PFSK-1 (cell line): Measurements from ENCODE around the gene CROCC2.

Source experiments
- FOXP2 ChIP-seq: optimal IDR thresholded peaks from 2 replicates; pipeline ENCODE3; 2011; ENCODE audit warnings: borderline replicate concordance, control low read depth, inconsistent platforms; ENCODE audit not compliant: insufficient read depth; ENCODE audit errors: extremely low read length, extremely low read depth
- POLR2AphosphoS5 ChIP-seq: IDR thresholded peaks from 2 replicates; pipeline ENCODE4 v1.6.1; 2012; ENCODE audit warnings: low read depth, mild to moderate bottlenecking, control low read depth, low read length, moderate library complexity
- SIN3A ChIP-seq: IDR thresholded peaks from 2 replicates; pipeline ENCODE4 v1.6.1; 2012; ENCODE audit warnings: mild to moderate bottlenecking, low read length, moderate library complexity, borderline replicate concordance; ENCODE audit not compliant: insufficient read depth
- TAF1 ChIP-seq: IDR thresholded peaks from 2 replicates; pipeline ENCODE4 v1.6.1; 2012; ENCODE audit warnings: low read length, control low read depth, borderline replicate concordance; ENCODE audit not compliant: insufficient read depth
- TF ChIP-seq, protein P1 (sequence below), 2 experiments: IDR thresholded peaks; 2 replicates each; pipeline versions ENCODE4 v1.6.1 to v1.8.0; 2011 to 2012; ENCODE audit warnings: low read depth in 2 of 2, low read length in 2 of 2, control low read depth in 1 of 2, inconsistent platforms in 1 of 2, mild to moderate bottlenecking in 1 of 2, moderate library complexity in 1 of 2; ENCODE audit not compliant: insufficient read depth in 1 of 2

The CROCC2 gene

DNA sequence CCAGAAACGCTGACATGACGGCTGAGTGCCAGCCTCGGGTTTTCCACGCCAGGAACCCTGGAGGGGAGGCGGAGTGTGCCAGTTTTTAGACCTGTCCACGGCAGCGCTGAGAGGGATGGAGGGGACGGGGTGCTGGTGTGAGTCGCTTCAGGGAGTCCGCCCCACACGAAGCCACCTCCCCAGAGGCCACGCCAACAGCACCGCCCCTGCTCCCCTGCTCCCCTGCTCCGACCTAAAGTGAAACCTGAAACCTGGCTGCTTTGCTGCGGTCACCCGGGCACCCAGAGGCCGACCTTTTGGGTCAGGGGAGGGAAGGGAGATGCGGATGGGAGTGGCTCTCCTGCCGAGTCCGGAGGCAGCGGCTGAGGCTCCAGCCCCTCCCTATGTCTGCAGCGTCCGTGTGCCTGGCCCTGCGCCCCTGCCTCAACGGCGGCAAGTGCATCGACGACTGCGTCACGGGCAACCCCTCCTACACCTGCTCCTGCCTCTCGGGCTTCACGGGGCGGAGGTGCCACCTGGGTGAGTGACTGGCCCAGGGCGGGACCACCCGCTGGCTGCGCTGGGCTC lies 130.3 kb downstream of the CROCC2 start:
- TF ChIP-seq SIN3A (no peak), TAF1 (no peak), FOXP2 (no peak), POLR2AphosphoS5 (no peak)
- TF ChIP-seq, protein P1, sequence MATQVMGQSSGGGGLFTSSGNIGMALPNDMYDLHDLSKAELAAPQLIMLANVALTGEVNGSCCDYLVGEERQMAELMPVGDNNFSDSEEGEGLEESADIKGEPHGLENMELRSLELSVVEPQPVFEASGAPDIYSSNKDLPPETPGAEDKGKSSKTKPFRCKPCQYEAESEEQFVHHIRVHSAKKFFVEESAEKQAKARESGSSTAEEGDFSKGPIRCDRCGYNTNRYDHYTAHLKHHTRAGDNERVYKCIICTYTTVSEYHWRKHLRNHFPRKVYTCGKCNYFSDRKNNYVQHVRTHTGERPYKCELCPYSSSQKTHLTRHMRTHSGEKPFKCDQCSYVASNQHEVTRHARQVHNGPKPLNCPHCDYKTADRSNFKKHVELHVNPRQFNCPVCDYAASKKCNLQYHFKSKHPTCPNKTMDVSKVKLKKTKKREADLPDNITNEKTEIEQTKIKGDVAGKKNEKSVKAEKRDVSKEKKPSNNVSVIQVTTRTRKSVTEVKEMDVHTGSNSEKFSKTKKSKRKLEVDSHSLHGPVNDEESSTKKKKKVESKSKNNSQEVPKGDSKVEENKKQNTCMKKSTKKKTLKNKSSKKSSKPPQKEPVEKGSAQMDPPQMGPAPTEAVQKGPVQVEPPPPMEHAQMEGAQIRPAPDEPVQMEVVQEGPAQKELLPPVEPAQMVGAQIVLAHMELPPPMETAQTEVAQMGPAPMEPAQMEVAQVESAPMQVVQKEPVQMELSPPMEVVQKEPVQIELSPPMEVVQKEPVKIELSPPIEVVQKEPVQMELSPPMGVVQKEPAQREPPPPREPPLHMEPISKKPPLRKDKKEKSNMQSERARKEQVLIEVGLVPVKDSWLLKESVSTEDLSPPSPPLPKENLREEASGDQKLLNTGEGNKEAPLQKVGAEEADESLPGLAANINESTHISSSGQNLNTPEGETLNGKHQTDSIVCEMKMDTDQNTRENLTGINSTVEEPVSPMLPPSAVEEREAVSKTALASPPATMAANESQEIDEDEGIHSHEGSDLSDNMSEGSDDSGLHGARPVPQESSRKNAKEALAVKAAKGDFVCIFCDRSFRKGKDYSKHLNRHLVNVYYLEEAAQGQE (IDR thresholded peaks at IDR 0.05; ENCODE audit: insufficient read depth in 1 of 2, low read depth in 2 of 2, low read length in 2 of 2), result no peak

- TF ChIP-seq, protein P1 (IDR thresholded peaks at IDR 0.05; ENCODE audit: insufficient read depth in 1 of 2, low read depth in 2 of 2, low read length in 2 of 2), result no peak
- TF ChIP-seq SIN3A (no peak), TAF1 (no peak), POLR2AphosphoS5 (no peak), FOXP2 (no peak)
These were observed 130.9 kb downstream of the CROCC2 start for GRCh38 chr2:241036964-241037421.

DNA sequence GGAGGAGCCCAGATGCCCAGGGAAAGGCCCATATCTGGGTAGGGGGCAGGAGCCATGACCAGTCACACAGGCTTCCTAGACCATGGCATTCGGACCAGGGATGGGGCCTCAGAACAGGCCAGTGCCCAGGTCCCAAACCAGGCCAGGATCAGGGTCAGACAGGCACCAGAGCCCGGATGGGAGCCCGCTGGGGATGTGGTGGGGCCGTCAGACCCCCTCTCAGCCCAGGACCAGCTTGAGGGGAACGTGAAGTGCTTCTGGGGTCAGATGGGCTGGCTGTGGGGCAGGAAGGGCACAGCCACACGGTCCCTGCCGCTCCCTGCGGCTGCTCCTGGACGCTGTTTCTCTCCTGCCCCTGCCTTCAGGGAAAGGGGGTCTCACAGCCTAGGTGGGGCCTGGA lies 131.4 kb downstream of the CROCC2 start:
- TF ChIP-seq, protein P1 (IDR thresholded peaks at IDR 0.05; ENCODE audit: insufficient read depth in 1 of 2, low read depth in 2 of 2, low read length in 2 of 2), result no peak

- TF ChIP-seq, protein P1 (IDR thresholded peaks at IDR 0.05; ENCODE audit: insufficient read depth in 1 of 2, low read depth in 2 of 2, low read length in 2 of 2), result no peak
- TF ChIP-seq POLR2AphosphoS5, result no peak
- TF ChIP-seq FOXP2, result no peak
- TF ChIP-seq SIN3A, result no peak
- no peak for TF ChIP-seq TAF1
These were observed 132.4 kb downstream of the CROCC2 start for GRCh38 chr2:241038374-241039180.

GRCh38 chr2:241039416-241039815 lies 133.3 kb downstream of the CROCC2 start:
- TF ChIP-seq SIN3A (no peak), TAF1 (no peak), POLR2AphosphoS5 (no peak)
- TF ChIP-seq, protein P1 (IDR thresholded peaks at IDR 0.05; ENCODE audit: insufficient read depth in 1 of 2, low read depth in 2 of 2, low read length in 2 of 2), result no peak
